Measurements from ENCODE around the gene ARL2. TPM values are rescaled to one million over a fixed set of nuclear protein-coding genes. Genes with fewer than 3 reads are reported as not detected.

The ARL2 gene
- total RNA-seq, 1 experiment from 2014 or later: 171 TPM

GRCh38 chr11:64974124-64974523 is 39.8 kb upstream of the ARL2 start:
- DNase-seq (ENCODE audit: low spot score): no peak
- no peaks in the 10 kb centered on the region for H3K36me3 Mint-ChIP-seq
- TF ChIP-seq ARID4B (CRISPR knock-in tag; IDR thresholded peaks at IDR 0.05; ENCODE audit: borderline replicate concordance): no peak
- no peak for TF ChIP-seq MXD4 (CRISPR knock-in tag; IDR thresholded peaks at IDR 0.05; ENCODE audit: borderline replicate concordance)
- no peak for TF ChIP-seq ZNF121 (CRISPR knock-in tag; IDR thresholded peaks at IDR 0.05)
- no peak for TF ChIP-seq ZNF232 (CRISPR knock-in tag; IDR thresholded peaks at IDR 0.05)
- no peak for TF ChIP-seq FOXJ3 (CRISPR knock-in tag; IDR thresholded peaks at IDR 0.05; ENCODE audit: borderline replicate concordance)
- no peak for TF ChIP-seq ZBTB43 (CRISPR knock-in tag; IDR thresholded peaks at IDR 0.05)
- no peak for TF ChIP-seq ZNF532 (CRISPR knock-in tag; IDR thresholded peaks at IDR 0.05; ENCODE audit: borderline replicate concordance)
- ChIA-PET POLR2A (interaction anchor here (0.7 kb wide), 2 partner anchors 35 to 656 kb away, joined by 6 to 7 read pairs; no protein-coding TSS in a partner anchor), CTCF (interaction anchor here (0.6 kb wide), 1 partner anchor 20 kb away, joined by 6 read pairs; no protein-coding TSS in a partner anchor)
- ATAC-seq: no peak
- H3K9me3 Mint-ChIP-seq: no peaks in the 10 kb centered on the region
- peaks cover 52% of the 10 kb centered on the region for H3K27me3 Mint-ChIP-seq (ENCODE audit: low read depth)
- H3K27ac Mint-ChIP-seq: no peak overlapping the region
- no peaks in the 10 kb centered on the region for H3K4me1 Mint-ChIP-seq
- H3K4me3 Mint-ChIP-seq: no peak overlapping the region

GRCh38 chr11:64976651-64977050 is 37.3 kb upstream of the ARL2 start:
- DNase-seq (ENCODE audit: low spot score): no peak
- POLR2A ChIA-PET: no interaction called here
- CTCF ChIA-PET: interaction anchor here (1.6 kb wide), 1 partner anchor 20 kb away, joined by 5 read pairs; the partner anchor contains the start of gene BATF2
- no peaks in the 10 kb centered on the region for H3K36me3 Mint-ChIP-seq
- no peak overlapping the region for H3K27ac Mint-ChIP-seq
- H3K4me3 Mint-ChIP-seq: no peak overlapping the region
- no peak for ATAC-seq
- no peaks in the 10 kb centered on the region for H3K9me3 Mint-ChIP-seq
- no peaks in the 10 kb centered on the region for H3K4me1 Mint-ChIP-seq
- peaks cover 32% of the 10 kb centered on the region for H3K27me3 Mint-ChIP-seq (ENCODE audit: low read depth)
- TF ChIP-seq ZNF425 (CRISPR knock-in tag; conservative IDR thresholded peaks at IDR 0.05) (no peak), ZNF232 (CRISPR knock-in tag; IDR thresholded peaks at IDR 0.05) (no peak), EMX1 (CRISPR knock-in tag; IDR thresholded peaks at IDR 0.05) (no peak), ZMAT4 (CRISPR knock-in tag; IDR thresholded peaks at IDR 0.05) (no peak), MAX (CRISPR knock-in tag; IDR thresholded peaks at IDR 0.05) (no peak), ELF4 (CRISPR knock-in tag; IDR thresholded peaks at IDR 0.05; ENCODE audit: low read depth) (no peak), NFATC4 (CRISPR knock-in tag; IDR thresholded peaks at IDR 0.05) (no peak), TEAD1 (CRISPR knock-in tag; IDR thresholded peaks at IDR 0.05) (no peak)

All from WTC11 (cell line).